ENCODE measurements around the gene HTR4. TPM values are rescaled to one million over a fixed set of nuclear protein-coding genes. Genes with fewer than 3 reads are reported as not detected.

HTR4 gene
- polyA plus RNA-seq, 1 donor (not counting 4 experiments of a cell fraction or from before 2014, with no cell fraction given), result not detected

DNA sequence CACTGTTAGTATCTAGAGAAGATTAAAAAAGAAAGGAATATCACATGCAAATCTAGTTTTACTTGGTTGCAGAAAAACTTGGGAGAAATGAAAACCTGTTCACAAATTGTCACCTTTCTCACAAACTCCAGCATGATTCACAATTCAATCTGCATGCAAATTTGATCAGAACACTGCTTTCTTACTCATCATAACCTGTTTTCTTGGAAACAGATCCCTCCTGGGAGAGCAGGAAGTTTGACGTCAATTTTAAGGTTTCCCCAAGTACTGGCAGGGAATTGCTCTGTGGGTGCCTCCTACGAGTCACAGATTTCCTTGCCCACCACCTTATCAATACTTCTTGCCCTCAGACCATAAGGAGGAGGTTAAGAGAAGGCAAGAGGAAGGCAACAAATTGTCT is 30.2 kb upstream of the HTR4 start:
- Histone ChIP-seq H4K20me1 (ENCODE audit: control insufficient read depth, extremely low read depth, insufficient read depth, low read length) (no peaks in the 10 kb centered on the region), H3K4me3 (ENCODE audit: control insufficient read depth in 2 of 3, extremely low read depth in 1 of 3, insufficient read depth in 2 of 3, low read depth in 1 of 3, low read length in 3 of 3) (no peak overlapping the region), H3K9me1 (ENCODE audit: control insufficient read depth, extremely low read depth, insufficient read depth, low read length) (no peaks in the 10 kb centered on the region), H3K27ac (ENCODE audit: control insufficient read depth, insufficient read depth, low read length) (no peak overlapping the region), H2AFZ (ENCODE audit: control insufficient read depth, low read length) (no peak overlapping the region), H3K4me1 (ENCODE audit: control insufficient read depth, extremely low read depth, insufficient read depth, low read length) (no peaks in the 10 kb centered on the region), H3K9ac (ENCODE audit: control insufficient read depth, extremely low read depth, insufficient read depth, low read length) (no peak overlapping the region), H3K79me2 (ENCODE audit: control insufficient read depth, insufficient read depth, low read length) (no peaks in the 10 kb centered on the region), H3K4me2 (ENCODE audit: control insufficient read depth, extremely low read depth, insufficient read depth, low read depth, low read length) (peak overlapping the region; percentile 26), H3K9me3 (ENCODE audit: control insufficient read depth, low read depth, low read length) (no peaks in the 10 kb centered on the region), H3K36me3 (ENCODE audit: control insufficient read depth in 2 of 2, extremely low read depth in 1 of 2, insufficient read depth in 2 of 2, low read length in 2 of 2) (no peaks in the 10 kb centered on the region), H3K27me3 (ENCODE audit: control insufficient read depth, extremely low read depth, insufficient read depth, low read length) (no peaks in the 10 kb centered on the region)
- no peak for FAIRE-seq
- DNase-seq (ENCODE audit: low read depth, low spot score), result no peak
- dilution Hi-C loops (cut with MboI; ENCODE audit: extremely low pct_ligation_motif_present, low sequenced_read_pairs), result no loop called here
- no peak for TF ChIP-seq EZH2 (IDR thresholded peaks at IDR 0.05; ENCODE audit: low read length)
- TF ChIP-seq, protein P1, sequence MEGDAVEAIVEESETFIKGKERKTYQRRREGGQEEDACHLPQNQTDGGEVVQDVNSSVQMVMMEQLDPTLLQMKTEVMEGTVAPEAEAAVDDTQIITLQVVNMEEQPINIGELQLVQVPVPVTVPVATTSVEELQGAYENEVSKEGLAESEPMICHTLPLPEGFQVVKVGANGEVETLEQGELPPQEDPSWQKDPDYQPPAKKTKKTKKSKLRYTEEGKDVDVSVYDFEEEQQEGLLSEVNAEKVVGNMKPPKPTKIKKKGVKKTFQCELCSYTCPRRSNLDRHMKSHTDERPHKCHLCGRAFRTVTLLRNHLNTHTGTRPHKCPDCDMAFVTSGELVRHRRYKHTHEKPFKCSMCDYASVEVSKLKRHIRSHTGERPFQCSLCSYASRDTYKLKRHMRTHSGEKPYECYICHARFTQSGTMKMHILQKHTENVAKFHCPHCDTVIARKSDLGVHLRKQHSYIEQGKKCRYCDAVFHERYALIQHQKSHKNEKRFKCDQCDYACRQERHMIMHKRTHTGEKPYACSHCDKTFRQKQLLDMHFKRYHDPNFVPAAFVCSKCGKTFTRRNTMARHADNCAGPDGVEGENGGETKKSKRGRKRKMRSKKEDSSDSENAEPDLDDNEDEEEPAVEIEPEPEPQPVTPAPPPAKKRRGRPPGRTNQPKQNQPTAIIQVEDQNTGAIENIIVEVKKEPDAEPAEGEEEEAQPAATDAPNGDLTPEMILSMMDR (optimal IDR thresholded peaks at IDR 0.05 in 1 of 3, IDR thresholded peaks at IDR 0.05 in 1 of 3, conservative IDR thresholded peaks at IDR 0.05 in 1 of 3; ENCODE audit: extremely low read depth in 1 of 3, insufficient read depth in 2 of 3, low read length in 3 of 3), result no peak

DNA sequence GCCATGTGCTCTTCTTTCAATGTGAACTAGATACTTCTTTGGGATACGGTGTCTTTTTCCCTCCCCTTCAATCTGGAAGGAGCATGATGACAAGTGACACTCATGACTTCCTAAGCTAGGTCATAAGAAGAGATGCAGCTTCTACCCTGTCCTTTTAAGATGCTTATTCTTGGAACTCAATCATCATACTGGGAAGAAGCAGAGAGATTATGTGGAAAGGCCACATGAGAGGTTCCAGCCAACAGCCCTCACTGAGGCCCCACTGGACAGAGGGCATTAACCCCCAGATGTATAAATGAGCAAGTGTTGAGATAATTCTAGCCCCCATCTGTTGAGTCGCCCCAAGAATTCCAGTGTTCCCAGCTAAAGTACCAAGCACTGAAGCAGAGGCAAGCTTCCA is 29.3 kb upstream of the HTR4 start:
- dilution Hi-C loops (cut with MboI; ENCODE audit: extremely low pct_ligation_motif_present, low sequenced_read_pairs), result no loop called here
- no peak overlapping the region for H3K9ac ChIP-seq (ENCODE audit: control insufficient read depth, extremely low read depth, insufficient read depth, low read length)
- no peak overlapping the region for H3K4me2 ChIP-seq (ENCODE audit: control insufficient read depth, extremely low read depth, insufficient read depth, low read depth, low read length)
- no peaks in the 10 kb centered on the region for H3K79me2 ChIP-seq (ENCODE audit: control insufficient read depth, insufficient read depth, low read length)
- H3K9me1 ChIP-seq (ENCODE audit: control insufficient read depth, extremely low read depth, insufficient read depth, low read length), result no peaks in the 10 kb centered on the region
- no peak overlapping the region for H3K27ac ChIP-seq (ENCODE audit: control insufficient read depth, insufficient read depth, low read length)
- H3K9me3 ChIP-seq (ENCODE audit: control insufficient read depth, low read depth, low read length), result no peaks in the 10 kb centered on the region
- TF ChIP-seq, protein P1 (optimal IDR thresholded peaks at IDR 0.05 in 1 of 3, IDR thresholded peaks at IDR 0.05 in 1 of 3, conservative IDR thresholded peaks at IDR 0.05 in 1 of 3; ENCODE audit: extremely low read depth in 1 of 3, insufficient read depth in 2 of 3, low read length in 3 of 3), result no peak
- no peak for TF ChIP-seq EZH2 (IDR thresholded peaks at IDR 0.05; ENCODE audit: low read length)
- H3K4me1 ChIP-seq (ENCODE audit: control insufficient read depth, extremely low read depth, insufficient read depth, low read length), result no peaks in the 10 kb centered on the region
- H4K20me1 ChIP-seq (ENCODE audit: control insufficient read depth, extremely low read depth, insufficient read depth, low read length), result no peaks in the 10 kb centered on the region
- no peaks in the 10 kb centered on the region for H3K36me3 ChIP-seq (ENCODE audit: control insufficient read depth in 2 of 2, extremely low read depth in 1 of 2, insufficient read depth in 2 of 2, low read length in 2 of 2)
- H3K4me3 ChIP-seq (ENCODE audit: control insufficient read depth in 2 of 3, extremely low read depth in 1 of 3, insufficient read depth in 2 of 3, low read depth in 1 of 3, low read length in 3 of 3), result no peak overlapping the region
- H2AFZ ChIP-seq (ENCODE audit: control insufficient read depth, low read length), result no peak overlapping the region
- DNase-seq (ENCODE audit: low read depth, low spot score) (no peak), FAIRE-seq (no peak)
- no peaks in the 10 kb centered on the region for H3K27me3 ChIP-seq (ENCODE audit: control insufficient read depth, extremely low read depth, insufficient read depth, low read length)

Measured in keratinocyte (primary cell).